ENCODE results near the gene PRSS27.

The PRSS27 gene

GRCh38 chr16:2705351-2705750 lies 14.7 kb downstream of the PRSS27 start:
- no peak for TF ChIP-seq Cebpa-rat (IDR thresholded peaks at IDR 0.05)
- H3K27ac ChIP-seq: no peak overlapping the region
- no peak overlapping the region for H3K4me3 ChIP-seq
- H3K9me3 ChIP-seq: no peaks in the 10 kb centered on the region
- H3K4me2 ChIP-seq: peak overlapping the region; percentile 97; the same call in 1 of the 2 replicates
- peaks cover 99% of the 10 kb centered on the region for H4K20me1 ChIP-seq
- H3K9ac ChIP-seq: no peak overlapping the region
- peaks cover 83% of the 10 kb centered on the region for H3K4me1 ChIP-seq
- no peaks in the 10 kb centered on the region for H3K27me3 ChIP-seq
- peaks cover 73% of the 10 kb centered on the region for H3K36me3 ChIP-seq

- TF ChIP-seq Cebpa-rat (IDR thresholded peaks at IDR 0.05): no peak
- Histone ChIP-seq H3K27me3 (no peaks in the 10 kb centered on the region), H3K4me3 (no peak overlapping the region), H3K4me2 (peak overlapping the region; percentile 97), H3K4me1 (peaks cover 83% of the 10 kb centered on the region), H3K9ac (no peak overlapping the region), H4K20me1 (peaks cover 99% of the 10 kb centered on the region), H3K9me3 (no peaks in the 10 kb centered on the region), H3K27ac (no peak overlapping the region), H3K36me3 (peaks cover 76% of the 10 kb centered on the region)
These were observed 15.1 kb downstream of the PRSS27 start for GRCh38 chr16:2704983-2705275.

GRCh38 chr16:2704166-2704982 lies 15.7 kb downstream of the PRSS27 start:
- Histone ChIP-seq H3K9me3 (no peaks in the 10 kb centered on the region), H3K4me1 (peaks cover 83% of the 10 kb centered on the region), H3K4me2 (peak overlapping the region; percentile 97), H3K27me3 (no peaks in the 10 kb centered on the region), H4K20me1 (peaks cover 99% of the 10 kb centered on the region), H3K9ac (no peak overlapping the region), H3K4me3 (peak overlapping the region; percentile 59; the same call in 1 of the 2 replicates), H3K36me3 (peaks cover 76% of the 10 kb centered on the region), H3K27ac (peak overlapping the region; percentile 85)
- TF ChIP-seq Cebpa-rat (IDR thresholded peaks at IDR 0.05): no peak

- no peaks in the 10 kb centered on the region for H3K27me3 ChIP-seq
- H4K20me1 ChIP-seq: peaks cover 99% of the 10 kb centered on the region
- peak overlapping the region; percentile 59 for H3K4me3 ChIP-seq
- peak overlapping the region; percentile 97 for H3K4me2 ChIP-seq
- H3K4me1 ChIP-seq: peaks cover 75% of the 10 kb centered on the region
- no peak for TF ChIP-seq Cebpa-rat (IDR thresholded peaks at IDR 0.05)
- peak overlapping the region; percentile 85 for H3K27ac ChIP-seq
- H3K9ac ChIP-seq: peak overlapping the region; percentile 68
- H3K9me3 ChIP-seq: no peaks in the 10 kb centered on the region
- H3K36me3 ChIP-seq: peaks cover 76% of the 10 kb centered on the region
These were observed 16.9 kb downstream of the PRSS27 start for GRCh38 chr16:2702871-2703745.

- peaks cover 76% of the 10 kb centered on the region for H3K36me3 ChIP-seq
- H3K4me3 ChIP-seq: peak overlapping the region; percentile 59
- peak overlapping the region; percentile 97 for H3K4me2 ChIP-seq
- no peaks in the 10 kb centered on the region for H3K27me3 ChIP-seq
- 0 out of 2 replicates have a peak overlapping the region, but pooled peaks have one; percentile 85 for H3K27ac ChIP-seq
- H3K9ac ChIP-seq: peak overlapping the region; percentile 38; the same call in 1 of the 2 replicates
- TF ChIP-seq Cebpa-rat (IDR thresholded peaks at IDR 0.05): no peak
- H4K20me1 ChIP-seq: peaks cover 99% of the 10 kb centered on the region
- no peaks in the 10 kb centered on the region for H3K9me3 ChIP-seq
- peaks cover 71% of the 10 kb centered on the region for H3K4me1 ChIP-seq
These were observed 17.6 kb downstream of the PRSS27 start for GRCh38 chr16:2702438-2702825.

GRCh38 chr16:2701713-2702437 lies 18.1 kb downstream of the PRSS27 start:
- Histone ChIP-seq H3K4me1 (peaks cover 71% of the 10 kb centered on the region), H3K36me3 (peaks cover 76% of the 10 kb centered on the region), H3K4me3 (peak overlapping the region; percentile 59), H3K9me3 (no peaks in the 10 kb centered on the region), H4K20me1 (peaks cover 99% of the 10 kb centered on the region), H3K4me2 (peak overlapping the region; percentile 97), H3K27me3 (no peaks in the 10 kb centered on the region), H3K27ac (0 out of 2 replicates have a peak overlapping the region, but pooled peaks have one; percentile 85), H3K9ac (peak overlapping the region; percentile 38; the same call in 1 of the 2 replicates)
- TF ChIP-seq Cebpa-rat (IDR thresholded peaks at IDR 0.05): no peak

- Histone ChIP-seq H3K4me2 (peak overlapping the region; percentile 97), H3K9ac (peak overlapping the region; percentile 17; the same call in 1 of the 2 replicates), H3K9me3 (no peaks in the 10 kb centered on the region), H3K27ac (peak overlapping the region; percentile 44; the same call in 1 of the 2 replicates), H3K4me1 (peaks cover 71% of the 10 kb centered on the region), H3K27me3 (no peaks in the 10 kb centered on the region), H4K20me1 (peaks cover 99% of the 10 kb centered on the region), H3K4me3 (peak overlapping the region; percentile 59), H3K36me3 (peaks cover 78% of the 10 kb centered on the region)
- TF ChIP-seq Cebpa-rat (IDR thresholded peaks at IDR 0.05): no peak
These were observed 18.8 kb downstream of the PRSS27 start for GRCh38 chr16:2701272-2701671.

- Histone ChIP-seq H3K9ac (peak overlapping the region; percentile 17; the same call in 1 of the 2 replicates), H3K4me2 (peak overlapping the region; percentile 97), H4K20me1 (peaks cover 95% of the 10 kb centered on the region), H3K9me3 (no peaks in the 10 kb centered on the region), H3K36me3 (peaks cover 73% of the 10 kb centered on the region), H3K27me3 (no peaks in the 10 kb centered on the region), H3K27ac (no peak overlapping the region; the same call in 1 of the 2 replicates), H3K4me3 (peak overlapping the region; percentile 59; the same call in 1 of the 2 replicates), H3K4me1 (peaks cover 69% of the 10 kb centered on the region)
- no peak for TF ChIP-seq Cebpa-rat (IDR thresholded peaks at IDR 0.05)
These were observed 19.2 kb downstream of the PRSS27 start for GRCh38 chr16:2700786-2701185.

Measured in BLaER1 (cell line).